Cardiac septum (tissue), 1 donor: ENCODE data around the gene STK24. TPM values are rescaled to one million over a fixed set of nuclear protein-coding genes. Genes with fewer than 3 reads are reported as not detected.

Experiments used
- DNase-seq: peaks from one replicate; pipeline ENCODE4 v3.0.0-alpha.2; 2020; ENCODE audit warnings: low spot score
- intact Hi-C: fragments of 100-400 bp; cut with DNase I; formaldehyde crosslinking; loops from one replicate; pipeline ENCODE4 v1.14.0; 2022
- total RNA-seq: library from RNA; stranded (reverse); fragmentation: NEBNext Ultra II Directional; extraction: Animal tissue kit (Norgen Biotek cat#: 25700); gene quantifications from one replicate; pipeline ENCODE4 v1.2.1, GENCODE V29; 2021
- donor health status: DM: no; HTN: no; CAD: no.

The STK24 gene
- total RNA-seq, 1 donor from 2014 or later, result 63.5 TPM

- intact Hi-C loops, result loop anchor here (5.0 kb wide), 1 partner anchor 186 kb away; no protein-coding TSS in a partner anchor
- DNase-seq, result no peak
Observed at GRCh38 chr13:98466634-98467236, 110.2 kb downstream of the STK24 start.

- intact Hi-C loops, result no loop called here
- DNase-seq, result no peak
Observed at GRCh38 chr13:98462946-98463345, 114.0 kb downstream of the STK24 start.

- intact Hi-C loops, result no loop called here
- DNase-seq, result no peak
Observed at GRCh38 chr13:98462241-98462882, 114.5 kb downstream of the STK24 start.

- DNase-seq, result no peak
- intact Hi-C loops, result no loop called here
Observed at GRCh38 chr13:98461486-98462240, 115.2 kb downstream of the STK24 start.

GRCh38 chr13:98460516-98460915 lies 116.4 kb downstream of the STK24 start:
- intact Hi-C loops, result no loop called here
- DNase-seq, result no peak

- intact Hi-C loops, result loop anchor here (10.0 kb wide), 1 partner anchor 365 kb away; no protein-coding TSS in a partner anchor
- no peak for DNase-seq
Observed at GRCh38 chr13:98459721-98460370, 117.1 kb downstream of the STK24 start.

- intact Hi-C loops, result loop anchor here (10.0 kb wide), 1 partner anchor 366 kb away; no protein-coding TSS in a partner anchor
- no peak for DNase-seq
Observed at GRCh38 chr13:98459171-98459681, 117.7 kb downstream of the STK24 start.

GRCh38 chr13:98458431-98458830 lies 118.5 kb downstream of the STK24 start:
- intact Hi-C loops, result loop anchor here (10.0 kb wide), 1 partner anchor 366 kb away; no protein-coding TSS in a partner anchor
- no peak for DNase-seq

GRCh38 chr13:98457053-98457452 lies 119.9 kb downstream of the STK24 start:
- intact Hi-C loops, result loop anchor here (10.0 kb wide), 1 partner anchor 368 kb away; no protein-coding TSS in a partner anchor
- DNase-seq, result no peak

GRCh38 chr13:98456413-98456845 lies 120.5 kb downstream of the STK24 start:
- intact Hi-C loops, result loop anchor here (10.0 kb wide), 1 partner anchor 368 kb away; no protein-coding TSS in a partner anchor
- no peak for DNase-seq

GRCh38 chr13:98454389-98454881 lies 122.5 kb downstream of the STK24 start:
- intact Hi-C loops, result loop anchor here (10.0 kb wide), 1 partner anchor 370 kb away; no protein-coding TSS in a partner anchor
- no peak for DNase-seq

- no peak for DNase-seq
- intact Hi-C loops, result loop anchor here (10.0 kb wide), 1 partner anchor 372 kb away; no protein-coding TSS in a partner anchor
Observed at GRCh38 chr13:98452851-98453843, 123.8 kb downstream of the STK24 start.

- intact Hi-C loops, result loop anchor here (10.0 kb wide), 1 partner anchor 373 kb away; no protein-coding TSS in a partner anchor
- DNase-seq, result no peak
Observed at GRCh38 chr13:98451676-98452470, 125.0 kb downstream of the STK24 start.

- DNase-seq, result no peak
- intact Hi-C loops, result loop anchor here (10.0 kb wide), 1 partner anchor 374 kb away; no protein-coding TSS in a partner anchor
Observed at GRCh38 chr13:98450539-98451111, 126.3 kb downstream of the STK24 start.

- no peak for DNase-seq
- intact Hi-C loops, result loop anchor here (10.0 kb wide), 1 partner anchor 375 kb away; no protein-coding TSS in a partner anchor
Observed at GRCh38 chr13:98450026-98450425, 126.9 kb downstream of the STK24 start.

GRCh38 chr13:98449273-98449672 lies 127.6 kb downstream of the STK24 start:
- intact Hi-C loops, result loop anchor here (5.0 to 10.0 kb wide), 2 partner anchors 123 to 396 kb away; no protein-coding TSS in a partner anchor
- DNase-seq, result no peak

- DNase-seq, result no peak
- intact Hi-C loops, result loop anchor here (5.0 to 10.0 kb wide), 2 partner anchors 124 to 396 kb away; no protein-coding TSS in a partner anchor
Observed at GRCh38 chr13:98448642-98448928, 128.3 kb downstream of the STK24 start.
